ENCODE data around the gene MICB.
A peak's percentile ranks its signal among the peaks of the same experiment; 100 is the strongest.

MICB gene

DNA sequence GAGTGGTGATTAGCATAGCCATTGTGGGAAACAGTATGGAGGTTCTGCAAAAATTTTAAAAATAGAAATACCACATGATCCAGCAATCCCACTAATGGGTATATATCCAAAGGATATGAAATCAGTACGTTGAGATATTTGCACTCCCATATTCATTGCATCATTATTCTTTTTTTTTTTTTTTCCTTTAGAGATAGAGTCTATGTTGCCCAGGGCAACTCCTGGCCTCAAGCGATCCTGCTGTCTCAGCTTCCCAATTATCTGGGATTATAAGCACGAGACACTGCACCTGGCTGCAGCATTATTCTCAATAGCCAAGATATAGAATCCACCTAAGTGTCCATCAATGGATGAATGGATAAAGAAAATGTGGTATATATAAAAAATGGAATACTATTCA lies 23.9 kb downstream of the MICB start:
- no peak overlapping the region for H3K4me3 ChIP-seq (ENCODE audit: low read length)
- DNase-seq (ENCODE audit: low read depth) = no peak
- TF ChIP-seq, protein P1, sequence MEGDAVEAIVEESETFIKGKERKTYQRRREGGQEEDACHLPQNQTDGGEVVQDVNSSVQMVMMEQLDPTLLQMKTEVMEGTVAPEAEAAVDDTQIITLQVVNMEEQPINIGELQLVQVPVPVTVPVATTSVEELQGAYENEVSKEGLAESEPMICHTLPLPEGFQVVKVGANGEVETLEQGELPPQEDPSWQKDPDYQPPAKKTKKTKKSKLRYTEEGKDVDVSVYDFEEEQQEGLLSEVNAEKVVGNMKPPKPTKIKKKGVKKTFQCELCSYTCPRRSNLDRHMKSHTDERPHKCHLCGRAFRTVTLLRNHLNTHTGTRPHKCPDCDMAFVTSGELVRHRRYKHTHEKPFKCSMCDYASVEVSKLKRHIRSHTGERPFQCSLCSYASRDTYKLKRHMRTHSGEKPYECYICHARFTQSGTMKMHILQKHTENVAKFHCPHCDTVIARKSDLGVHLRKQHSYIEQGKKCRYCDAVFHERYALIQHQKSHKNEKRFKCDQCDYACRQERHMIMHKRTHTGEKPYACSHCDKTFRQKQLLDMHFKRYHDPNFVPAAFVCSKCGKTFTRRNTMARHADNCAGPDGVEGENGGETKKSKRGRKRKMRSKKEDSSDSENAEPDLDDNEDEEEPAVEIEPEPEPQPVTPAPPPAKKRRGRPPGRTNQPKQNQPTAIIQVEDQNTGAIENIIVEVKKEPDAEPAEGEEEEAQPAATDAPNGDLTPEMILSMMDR (conservative IDR thresholded peaks at IDR 0.05; ENCODE audit: low read length) = no peak

DNA sequence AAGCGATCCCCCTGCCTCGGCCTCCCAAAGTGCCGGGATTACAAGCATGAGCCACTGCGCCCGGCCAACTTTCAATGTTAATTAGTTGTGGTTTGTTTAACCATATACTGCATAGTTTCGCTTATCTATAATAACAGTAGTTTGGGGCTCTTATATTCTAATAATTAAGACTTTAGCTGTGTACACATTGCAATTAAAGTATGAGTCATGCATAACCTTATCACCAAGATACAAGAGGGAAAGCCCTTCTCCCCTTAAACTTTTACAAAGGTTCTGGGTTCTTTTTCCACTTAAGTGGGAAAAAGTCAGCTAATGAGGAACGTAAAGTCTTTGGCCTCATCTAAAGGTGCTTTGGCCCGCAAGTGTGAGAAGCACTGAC lies 27.6 kb downstream of the MICB start:
- DNase-seq (ENCODE audit: low read depth) = no peak
- H3K4me3 ChIP-seq (ENCODE audit: low read length) = no peak overlapping the region
- TF ChIP-seq, protein P1 (conservative IDR thresholded peaks at IDR 0.05; ENCODE audit: low read length) = no peak

DNA sequence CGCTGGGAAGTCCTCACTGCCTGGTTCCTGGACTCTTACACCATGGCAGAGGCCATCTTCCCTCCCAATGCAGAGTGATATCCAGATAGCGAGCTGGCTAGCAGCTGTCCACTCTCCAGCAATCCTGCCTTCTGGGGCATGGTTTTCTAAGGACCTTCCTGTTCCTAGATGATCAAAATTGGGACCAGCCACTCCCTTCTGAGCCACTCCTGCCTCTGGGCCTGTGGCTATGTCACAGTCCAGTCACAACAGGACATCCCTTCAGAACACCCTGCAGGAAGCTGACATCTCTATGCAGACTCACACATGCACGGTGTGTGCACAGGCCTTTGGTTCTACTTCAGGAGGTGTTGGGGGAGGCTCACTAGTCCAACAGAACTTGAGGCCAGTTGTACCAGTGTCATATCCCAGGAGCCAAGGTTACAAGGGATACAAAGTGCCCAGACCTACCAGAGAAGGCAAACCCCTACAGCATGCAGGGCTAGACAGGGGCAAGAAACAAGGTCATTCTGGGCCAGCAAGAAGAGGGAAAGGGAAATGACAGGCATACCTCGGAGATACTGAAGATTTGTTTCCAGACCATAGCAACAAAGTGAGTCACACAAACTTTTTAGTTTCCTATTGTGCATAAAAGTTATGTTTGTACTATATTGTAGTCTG lies 28.1 kb downstream of the MICB start:
- peak; percentile 61 for DNase-seq (ENCODE audit: low read depth)
- TF ChIP-seq, protein P1 (conservative IDR thresholded peaks at IDR 0.05; ENCODE audit: low read length) = no peak
- H3K4me3 ChIP-seq (ENCODE audit: low read length) = no peak overlapping the region

DNA sequence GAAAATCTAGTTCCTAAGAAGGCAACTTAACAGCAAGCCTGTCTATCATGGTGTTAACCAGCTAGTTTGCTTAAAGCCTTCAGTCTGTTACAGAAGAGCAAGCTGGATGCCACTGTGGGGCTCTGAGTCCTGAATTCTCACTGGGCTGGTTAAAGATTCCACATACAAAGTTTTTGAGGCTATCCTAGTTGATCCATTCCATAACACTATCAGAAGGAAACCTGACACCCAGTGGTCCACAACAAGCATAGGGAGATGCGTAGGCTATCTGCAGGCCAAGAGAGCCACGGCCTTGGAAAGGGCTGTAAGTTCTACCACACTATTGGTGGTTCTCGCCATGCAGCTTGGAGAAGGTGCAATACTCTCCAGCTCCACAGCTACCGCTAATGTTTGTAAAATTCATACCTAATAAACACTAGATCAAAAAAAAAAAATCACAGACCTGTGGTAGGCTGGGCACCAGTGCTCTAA lies 30.4 kb downstream of the MICB start:
- TF ChIP-seq, protein P1 (conservative IDR thresholded peaks at IDR 0.05; ENCODE audit: low read length) = no peak
- DNase-seq (ENCODE audit: low read depth) = no peak
- no peak overlapping the region for H3K4me3 ChIP-seq (ENCODE audit: low read length)

DNA sequence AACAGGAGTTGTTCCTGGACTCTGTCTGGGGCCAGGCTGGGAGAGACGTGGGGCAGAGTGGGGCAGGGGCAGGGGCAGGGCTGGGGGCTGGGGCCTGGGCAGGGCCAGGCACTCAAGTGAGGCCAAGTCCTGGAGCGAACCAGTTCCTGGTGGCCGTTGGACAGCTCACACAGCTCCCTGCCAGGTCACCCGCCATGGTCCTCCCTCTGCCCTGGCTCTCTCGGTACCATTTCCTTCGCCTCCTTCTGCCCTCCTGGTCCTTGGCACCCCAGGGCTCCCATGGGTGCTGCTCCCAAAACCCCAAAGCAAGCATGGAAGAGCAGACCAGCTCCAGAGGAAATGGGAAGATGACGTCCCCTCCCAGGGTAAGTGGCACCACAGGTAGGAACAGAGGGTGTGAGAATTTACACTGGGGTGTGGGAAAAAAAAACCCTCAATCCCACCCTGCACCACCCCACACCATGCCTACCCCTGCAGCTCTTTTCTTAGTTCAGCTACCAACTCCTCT lies 30.9 kb downstream of the MICB start, which contains the start of gene MCCD1:
TSS of gene MCCD1 (plus strand) at position 142 of the 508 bp plus-strand sequence. CDS start at position 195, 53 bp downstream.
- TF ChIP-seq, protein P1 (conservative IDR thresholded peaks at IDR 0.05; ENCODE audit: low read length) = no peak
- DNase-seq (ENCODE audit: low read depth) = no peak
- no peak within 1 kb of the TSS for H3K4me3 ChIP-seq (ENCODE audit: low read length)

DNA sequence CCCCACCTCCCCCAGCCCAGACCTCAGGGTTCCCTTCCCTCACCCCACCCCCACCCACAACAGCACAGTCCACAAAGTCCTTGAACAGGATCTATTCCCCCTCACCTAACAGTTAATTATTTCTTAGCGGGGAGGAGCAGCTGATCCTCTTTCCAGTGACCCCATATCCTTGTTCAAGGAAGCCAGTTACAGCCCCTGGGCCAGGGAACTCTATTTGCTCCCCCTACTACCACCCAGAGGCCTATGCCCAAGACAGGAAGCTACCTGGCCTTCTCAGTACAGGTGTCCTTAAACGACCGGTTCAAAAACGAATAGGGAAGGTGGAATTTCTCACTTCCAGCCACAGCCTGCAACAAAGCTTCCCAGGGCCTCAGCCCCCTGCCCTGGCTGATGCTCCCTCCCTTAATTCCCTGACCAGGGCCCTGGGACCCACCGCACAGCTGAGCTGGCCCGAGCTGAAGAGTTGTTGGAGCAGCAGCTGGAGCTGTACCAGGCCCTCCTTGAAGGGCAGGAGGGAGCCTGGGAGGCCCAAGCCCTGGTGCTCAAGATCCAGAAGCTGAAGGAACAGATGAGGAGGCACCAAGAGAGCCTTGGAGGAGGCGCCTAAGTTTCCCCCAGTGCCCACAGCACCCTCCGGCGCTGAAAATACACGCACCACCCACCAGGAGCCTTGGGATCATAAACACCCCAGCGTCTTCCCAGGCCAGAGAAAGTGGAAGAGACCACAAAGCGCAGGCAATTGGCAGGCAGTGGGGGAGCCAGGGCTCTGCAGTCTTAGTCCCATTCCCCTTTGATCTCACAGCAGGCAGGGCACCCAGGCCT lies 31.6 kb downstream of the MICB start:
- H3K4me3 ChIP-seq (ENCODE audit: low read length) = no peak overlapping the region
- DNase-seq (ENCODE audit: low read depth) = no peak
- TF ChIP-seq, protein P1 (conservative IDR thresholded peaks at IDR 0.05; ENCODE audit: low read length) = no peak

Data from AG10803 (cell line).